DOHH2 (cell line): ENCODE measurements around the gene DCDC1.

ENCODE experiments used
- H3F3A ChIP-seq: fragments of 200-600 bp; sonication (generic), shearing (Covaris generic); 2 replicates; pipeline ENCODE4 v1.6.0; 2016; ENCODE audit warnings: antibody characterized with exemption, mild to moderate bottlenecking; ENCODE audit not compliant: control insufficient read depth, insufficient read depth
- H3K27ac ChIP-seq: fragments of 200-600 bp; sonication (generic); 2 replicates; pipeline ENCODE4 v1.5.1; 2014; ENCODE audit warnings: low read depth, mild to moderate bottlenecking, low read length, moderate library complexity
- H3K27me3 ChIP-seq: fragments of 200-600 bp; sonication (generic); 2 replicates; pipeline ENCODE4 v1.6.1; 2014; ENCODE audit warnings: mild to moderate bottlenecking, low read length, mixed read lengths; ENCODE audit not compliant: control insufficient read depth
- H3K36me3 ChIP-seq: fragments of 200-600 bp; sonication (generic); 2 replicates; pipeline ENCODE4 v1.6.1; 2014; ENCODE audit warnings: mild to moderate bottlenecking, low read length, moderate library complexity, mixed read lengths; ENCODE audit not compliant: control insufficient read depth
- H3K4me1 ChIP-seq: fragments of 200-600 bp; sonication (generic); 2 replicates; pipeline ENCODE4 v1.6.1; 2014; ENCODE audit warnings: mild to moderate bottlenecking, low read length, mixed read lengths; ENCODE audit not compliant: control insufficient read depth
- H3K4me2 ChIP-seq: fragments of 200-600 bp; sonication (generic); 2 replicates; pipeline ENCODE4 v1.6.0; 2014; ENCODE audit warnings: mild to moderate bottlenecking, low read length, moderate library complexity
- H3K4me3 ChIP-seq: fragments of 200-600 bp; sonication (generic); 2 replicates; pipeline ENCODE4 v1.5.1; 2014; ENCODE audit warnings: mild to moderate bottlenecking, low read length, mixed read lengths
- H3K79me2 ChIP-seq: fragments of 200-600 bp; sonication (generic); 2 replicates; pipeline ENCODE4 v1.6.1; 2014; ENCODE audit warnings: mild to moderate bottlenecking, low read length, mixed read lengths; ENCODE audit not compliant: control insufficient read depth
- H3K9me2 ChIP-seq: fragments of 200-600 bp; sonication (generic); replicated peaks from 2 replicates; pipeline ENCODE4 v1.6.1; 2014; ENCODE audit warnings: mild to moderate bottlenecking, low read length, mixed read lengths; ENCODE audit not compliant: control insufficient read depth
- H3K9me3 ChIP-seq: fragments of 200-600 bp; sonication (generic); 2 replicates; pipeline ENCODE4 v1.6.1; 2014; ENCODE audit warnings: antibody characterized with exemption, low read length, mixed read lengths; ENCODE audit not compliant: control insufficient read depth, insufficient read depth
- H4K20me1 ChIP-seq: fragments of 200-600 bp; sonication (generic); 2 replicates; pipeline ENCODE4 v1.6.0; 2014; ENCODE audit warnings: low read depth, mild to moderate bottlenecking, antibody characterized with exemption, low read length, moderate library complexity; ENCODE audit not compliant: control insufficient read depth, insufficient read depth
- EZH2phosphoT487 ChIP-seq: fragments of 200-600 bp; sonication (generic); IDR thresholded peaks from 2 replicates; pipeline ENCODE4 v1.6.1; 2017; ENCODE audit warnings: borderline replicate concordance, mild to moderate bottlenecking, antibody characterized with exemption, low read length, moderate library complexity, mixed read lengths
- TF ChIP-seq, protein P1 (sequence below): fragments of 200-600 bp; sonication (generic); IDR thresholded peaks from one replicate; pipeline ENCODE4 v1.5.1; 2014; ENCODE audit warnings: antibody characterized with exemption, mild to moderate bottlenecking, low read depth, low read length; ENCODE audit not compliant: poor library complexity, severe bottlenecking

The DCDC1 gene

GRCh38 chr11:31069447-31070205, 299.9 kb downstream of the DCDC1 start:
- H3K27ac ChIP-seq: no peak overlapping the region
- no peak overlapping the region for H3K4me2 ChIP-seq
- H3K9me2 ChIP-seq: no peaks in the 10 kb centered on the region
- H3K9me3 ChIP-seq: no peaks in the 10 kb centered on the region
- no peaks in the 10 kb centered on the region for H3K36me3 ChIP-seq
- H3K27me3 ChIP-seq: no peaks in the 10 kb centered on the region
- H3F3A ChIP-seq: no peaks in the 10 kb centered on the region
- H4K20me1 ChIP-seq: no peaks in the 10 kb centered on the region
- no peaks in the 10 kb centered on the region for H3K79me2 ChIP-seq
- TF ChIP-seq, protein P1, sequence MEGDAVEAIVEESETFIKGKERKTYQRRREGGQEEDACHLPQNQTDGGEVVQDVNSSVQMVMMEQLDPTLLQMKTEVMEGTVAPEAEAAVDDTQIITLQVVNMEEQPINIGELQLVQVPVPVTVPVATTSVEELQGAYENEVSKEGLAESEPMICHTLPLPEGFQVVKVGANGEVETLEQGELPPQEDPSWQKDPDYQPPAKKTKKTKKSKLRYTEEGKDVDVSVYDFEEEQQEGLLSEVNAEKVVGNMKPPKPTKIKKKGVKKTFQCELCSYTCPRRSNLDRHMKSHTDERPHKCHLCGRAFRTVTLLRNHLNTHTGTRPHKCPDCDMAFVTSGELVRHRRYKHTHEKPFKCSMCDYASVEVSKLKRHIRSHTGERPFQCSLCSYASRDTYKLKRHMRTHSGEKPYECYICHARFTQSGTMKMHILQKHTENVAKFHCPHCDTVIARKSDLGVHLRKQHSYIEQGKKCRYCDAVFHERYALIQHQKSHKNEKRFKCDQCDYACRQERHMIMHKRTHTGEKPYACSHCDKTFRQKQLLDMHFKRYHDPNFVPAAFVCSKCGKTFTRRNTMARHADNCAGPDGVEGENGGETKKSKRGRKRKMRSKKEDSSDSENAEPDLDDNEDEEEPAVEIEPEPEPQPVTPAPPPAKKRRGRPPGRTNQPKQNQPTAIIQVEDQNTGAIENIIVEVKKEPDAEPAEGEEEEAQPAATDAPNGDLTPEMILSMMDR: no peak
- no peak for TF ChIP-seq EZH2phosphoT487
- H3K4me1 ChIP-seq: no peaks in the 10 kb centered on the region
- H3K4me3 ChIP-seq: no peak overlapping the region

- no peaks in the 10 kb centered on the region for H3K36me3 ChIP-seq
- H3K27ac ChIP-seq: no peak overlapping the region
- H3K9me3 ChIP-seq: no peaks in the 10 kb centered on the region
- no peaks in the 10 kb centered on the region for H3K9me2 ChIP-seq
- no peaks in the 10 kb centered on the region for H3F3A ChIP-seq
- no peak overlapping the region for H3K4me3 ChIP-seq
- H3K79me2 ChIP-seq: no peaks in the 10 kb centered on the region
- no peaks in the 10 kb centered on the region for H4K20me1 ChIP-seq
- no peaks in the 10 kb centered on the region for H3K4me1 ChIP-seq
- H3K27me3 ChIP-seq: no peaks in the 10 kb centered on the region
- H3K4me2 ChIP-seq: no peak overlapping the region
- TF ChIP-seq EZH2phosphoT487: no peak
- TF ChIP-seq, protein P1: no peak
These were observed 308.7 kb downstream of the DCDC1 start for GRCh38 chr11:31060880-31061279.

DNA sequence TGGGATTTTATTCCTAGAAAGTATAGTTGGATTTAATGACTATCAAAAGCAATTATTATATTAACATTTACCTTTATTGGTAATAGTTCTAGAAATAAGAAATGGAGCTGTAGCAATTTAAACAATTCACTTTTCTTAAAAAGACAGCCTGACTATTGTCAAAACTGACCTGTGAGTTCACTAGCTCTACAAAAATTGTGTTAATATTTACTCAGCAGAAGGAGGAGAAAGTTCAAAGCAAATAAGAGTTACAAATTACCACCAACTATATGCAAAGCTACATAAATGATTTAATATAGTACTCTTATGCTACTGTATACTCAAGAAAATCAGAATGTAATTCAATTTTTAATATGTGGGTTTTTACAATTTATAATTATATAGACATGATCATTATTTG, 310.0 kb downstream of the DCDC1 start:
- no peak overlapping the region for H3K27ac ChIP-seq
- H3K4me2 ChIP-seq: no peak overlapping the region

More for the DNA sequence above, 310.0 kb downstream of the DCDC1 start:
- no peak overlapping the region for H3K4me3 ChIP-seq
- H3K9me3 ChIP-seq: no peaks in the 10 kb centered on the region
- H3K9me2 ChIP-seq: no peaks in the 10 kb centered on the region
- H3K27me3 ChIP-seq: no peaks in the 10 kb centered on the region
- TF ChIP-seq, protein P1: no peak
- no peak for TF ChIP-seq EZH2phosphoT487
- H3K79me2 ChIP-seq: no peaks in the 10 kb centered on the region
- no peaks in the 10 kb centered on the region for H4K20me1 ChIP-seq
- no peaks in the 10 kb centered on the region for H3K4me1 ChIP-seq
- H3K36me3 ChIP-seq: no peaks in the 10 kb centered on the region
- H3F3A ChIP-seq: no peaks in the 10 kb centered on the region
